HEK293 (cell line): ENCODE results near the gene DOK4.

Source experiments
- CTCF ChIP-seq: fragments of 450-650 bp; formaldehyde crosslinking; IDR thresholded peaks from 2 replicates; pipeline ENCODE4 v1.5.1; 2016; ENCODE audit warnings: missing biosample characterization, missing genetic modification characterization
- ZNF174 ChIP-seq: fragments of 450-650 bp; formaldehyde crosslinking; IDR thresholded peaks from 2 replicates; pipeline ENCODE4 v1.5.0; 2017; ENCODE audit warnings: missing biosample characterization, mild to moderate bottlenecking, missing genetic modification characterization

GRCh38 chr16:57526498-57526897, 40.2 kb upstream of the DOK4 start:
- no peak for TF ChIP-seq CTCF (tag by site-specific recombination)
- TF ChIP-seq ZNF174 (tag by site-specific recombination), result no peak
